HCT116 (cell line): ENCODE data around the gene ACTN4. TPM values are rescaled to one million over a fixed set of nuclear protein-coding genes. Genes with fewer than 3 reads are reported as not detected.

Experiments
- ATAC-seq: fragments of 200-7000 bp; cut with Tn5 transposase; 2 replicates; pipeline ENCODE4 v1.9.1; 2020; ENCODE audit warnings: mild to moderate bottlenecking, moderate library complexity
- BruUV-seq: library from RNA; stranded (reverse); fragments of 400-500 nt; replicated peaks from 2 replicates; lab custom pipeline; 2021; lab: Mats Ljungman, UMichigan
- CTCF ChIA-PET: fragments of 300-600 bp; sonication (Branson Sonifier 250); formaldehyde crosslinking; loops from one replicate; lab custom pipeline; 2021; ENCODE audit warnings: antibody characterized with exemption; lab: Charles Lee
- POLR2A ChIA-PET: fragments of 300-600, 350-600 bp; sonication (Branson Sonifier 250); formaldehyde crosslinking; loops from one replicate; lab custom pipeline; 2021; ENCODE audit warnings: antibody characterized with exemption; lab: Charles Lee
- RAD21 ChIA-PET, 2 experiments: fragments of 300-600 bp; sonication (Branson Sonifier 250); formaldehyde crosslinking; loops; one replicate each; lab custom pipeline; 2023; ENCODE audit warnings: low total read pairs in 2 of 2; ENCODE audit not compliant: uncharacterized antibody in 2 of 2, unreplicated experiment in 2 of 2, low non-redundant PET in 1 of 2; lab: Charles Lee
- DNase-seq: peaks from one replicate; pipeline ENCODE4 v3.0.0-alpha.2; 2010; ENCODE audit warnings: low read depth, low spot score
- H2AFZ ChIP-seq: fragments of 200-600 bp; shearing (Covaris generic), sonication (generic); 2 replicates; pipeline ENCODE4 v1.6.1; 2017; ENCODE audit warnings: low read depth, mixed run types, mixed read lengths, antibody characterized with exemption, low read length; ENCODE audit not compliant: poor library complexity, severe bottlenecking
- H3K27ac ChIP-seq: 2 replicates; pipeline ENCODE4 v1.5.1; 2012; ENCODE audit warnings: low read depth, low read length
- H3K27me3 ChIP-seq: fragments of 200-600 bp; sonication (generic); 2 replicates; pipeline ENCODE4 v1.6.1; 2016; ENCODE audit warnings: mixed run types, low read length, mixed read lengths; ENCODE audit not compliant: insufficient read depth
- H3K36me3 ChIP-seq, 2 experiments: fragments of 200-500 bp in 1 of 2; fragments of 200-600 bp in 1 of 2; sonication (Bioruptor generic) in 1 of 2; sonication (generic) in 1 of 2; 2 replicates each; pipeline versions ENCODE4 v1.5.1 to v1.6.1; 2014 to 2016; ENCODE audit warnings: low read length in 2 of 2, inconsistent platforms in 1 of 2, mixed read lengths in 1 of 2, mixed run types in 1 of 2; ENCODE audit not compliant: insufficient read depth in 2 of 2, control insufficient read depth in 1 of 2
- H3K4me1 ChIP-seq, 2 experiments: fragments of 200-600 bp in 1 of 2; sonication (generic) in 1 of 2; 2 replicates each; pipeline versions ENCODE4 v1.5.1 to v1.6.1; 2012 to 2017; ENCODE audit warnings: low read length in 2 of 2, inconsistent platforms in 1 of 2, mild to moderate bottlenecking in 1 of 2, mixed read lengths in 1 of 2, mixed run types in 1 of 2, moderate library complexity in 1 of 2; ENCODE audit not compliant: insufficient read depth in 2 of 2, control insufficient read depth in 1 of 2
- H3K4me2 ChIP-seq: fragments of 200-600 bp; sonication (generic); 2 replicates; pipeline ENCODE4 v1.6.1; 2017; ENCODE audit warnings: mixed run types, low read length, mixed read lengths
- H3K4me3 ChIP-seq, 2 experiments: fragments of 200-600 bp in 1 of 2; sonication (generic) in 1 of 2; replicated peaks in 1 of 2; 2 replicates each; pipeline ENCODE4 v1.5.1; 2011 to 2016; ENCODE audit warnings: low read length in 2 of 2, control low read depth in 1 of 2, low read depth in 1 of 2, mild to moderate bottlenecking in 1 of 2, mixed read lengths in 1 of 2, mixed run types in 1 of 2
- H3K79me2 ChIP-seq: fragments of 200-600 bp; sonication (generic); 2 replicates; pipeline ENCODE4 v1.6.1; 2017; ENCODE audit warnings: mild to moderate bottlenecking, mixed run types, low read length, moderate library complexity, mixed read lengths; ENCODE audit not compliant: insufficient read depth
- H3K9ac ChIP-seq: fragments of 200-600 bp; sonication (generic); 2 replicates; pipeline ENCODE4 v1.6.1; 2016; ENCODE audit warnings: low read length, mixed read lengths
- H3K9me2 ChIP-seq: fragments of 200-600 bp; sonication (generic), shearing (Covaris generic); 2 replicates; pipeline ENCODE4 v1.6.1; 2017; ENCODE audit warnings: mixed run types, mild to moderate bottlenecking, moderate library complexity; ENCODE audit not compliant: insufficient read depth
- H3K9me3 ChIP-seq, 2 experiments: fragments of 200-500 bp in 1 of 2; fragments of 200-600 bp in 1 of 2; sonication (Bioruptor generic) in 1 of 2; sonication (generic) in 1 of 2; 2 replicates each; pipeline ENCODE4 v1.6.1; 2014 to 2017; ENCODE audit warnings: low read length in 2 of 2, mixed read lengths in 2 of 2, inconsistent platforms in 1 of 2, low read depth in 1 of 2, mild to moderate bottlenecking in 1 of 2, mixed run types in 1 of 2, moderate library complexity in 1 of 2; ENCODE audit not compliant: control insufficient read depth in 1 of 2, insufficient read depth in 1 of 2
- H4K20me1 ChIP-seq: fragments of 200-600 bp; sonication (generic), shearing (Covaris generic); 2 replicates; pipeline ENCODE4 v1.6.1; 2017; ENCODE audit warnings: mixed run types, mild to moderate bottlenecking, moderate library complexity; ENCODE audit not compliant: insufficient read depth
- ATF3 ChIP-seq: IDR thresholded peaks from 2 replicates; pipeline ENCODE4 v1.6.1; 2012
- EGR1 ChIP-seq: IDR thresholded peaks from 2 replicates; pipeline ENCODE4 v1.6.1; 2012; ENCODE audit warnings: low read depth
- FOSL1 ChIP-seq: IDR thresholded peaks from 2 replicates; pipeline ENCODE4 v1.6.1; 2012; ENCODE audit warnings: low read depth
- JUND ChIP-seq: IDR thresholded peaks from 2 replicates; pipeline ENCODE4 v1.6.1; 2012
- MAX ChIP-seq: IDR thresholded peaks from 2 replicates; pipeline ENCODE4 v1.6.1; 2012
- RAD21 ChIP-seq: IDR thresholded peaks from 2 replicates; pipeline ENCODE4 v1.6.1; 2012; ENCODE audit warnings: low read depth, mild to moderate bottlenecking
- TCF7L2 ChIP-seq: IDR thresholded peaks from 2 replicates; pipeline ENCODE4 v1.7.0; 2011; ENCODE audit warnings: borderline replicate concordance, inconsistent platforms; ENCODE audit not compliant: insufficient read depth, insufficient read length; ENCODE audit errors: extremely low read depth
- ZFX ChIP-seq: fragments of 450-650 bp; IDR thresholded peaks from 2 replicates; pipeline ENCODE4 v1.6.1; 2017
- intact Hi-C: fragments of 100-400 bp; cut with micrococcal nuclease; formaldehyde crosslinking; loops from 2 replicates; pipeline ENCODE4 v1.10.0; 2022
- total RNA-seq: library from RNA; stranded (reverse); gene quantifications from one replicate; pipeline ENCODE4 v1.2.1, GENCODE V29; 2021; ENCODE audit not compliant: unreplicated experiment
- TF ChIP-seq, protein P1 (sequence below): IDR thresholded peaks from 2 replicates; pipeline ENCODE4 v1.6.1; 2012; ENCODE audit warnings: low read depth

ACTN4 gene
- total RNA-seq, 1 experiment from 2014 or later, result 651 TPM

GRCh38 chr19:38664503-38665211, 17.2 kb downstream of the ACTN4 start:
- Histone ChIP-seq H3K9me2 (no peaks in the 10 kb centered on the region), H3K4me1 (peaks cover 78 to 95% of the 10 kb centered on the region in 2 experiments), H3K27me3 (no peaks in the 10 kb centered on the region), H3K36me3 (peaks cover 7 to 22% of the 10 kb centered on the region in 2 experiments; a peak in 2 of 4 replicates), H3K9ac (peak overlapping the region; percentile 37; the same call in 1 of the 2 replicates), H4K20me1 (peaks cover 11% of the 10 kb centered on the region; the same call in 1 of the 2 replicates), H2AFZ (no peak overlapping the region), H3K27ac (peak overlapping the region; percentile 17; the same call in 1 of the 2 replicates), H3K4me3 (no peak overlapping the region), H3K79me2 (peaks cover 100% of the 10 kb centered on the region), H3K4me2 (peak overlapping the region; percentile 25), H3K9me3 (no peaks in the 10 kb centered on the region)
- ChIA-PET CTCF (interaction anchor here (0.6 kb wide), 1 partner anchor 439 kb away, joined by 3 read pairs; no protein-coding TSS in a partner anchor), POLR2A (no interaction called here), RAD21 (no interaction called here)
- no peak for ATAC-seq
- no peak for TF ChIP-seq ATF3
- TF ChIP-seq TCF7L2, result no peak
- TF ChIP-seq RAD21, result no peak
- TF ChIP-seq JUND, result no peak
- TF ChIP-seq FOSL1, result no peak
- TF ChIP-seq MAX, result no peak
- TF ChIP-seq ZFX, result no peak
- TF ChIP-seq, protein P1, sequence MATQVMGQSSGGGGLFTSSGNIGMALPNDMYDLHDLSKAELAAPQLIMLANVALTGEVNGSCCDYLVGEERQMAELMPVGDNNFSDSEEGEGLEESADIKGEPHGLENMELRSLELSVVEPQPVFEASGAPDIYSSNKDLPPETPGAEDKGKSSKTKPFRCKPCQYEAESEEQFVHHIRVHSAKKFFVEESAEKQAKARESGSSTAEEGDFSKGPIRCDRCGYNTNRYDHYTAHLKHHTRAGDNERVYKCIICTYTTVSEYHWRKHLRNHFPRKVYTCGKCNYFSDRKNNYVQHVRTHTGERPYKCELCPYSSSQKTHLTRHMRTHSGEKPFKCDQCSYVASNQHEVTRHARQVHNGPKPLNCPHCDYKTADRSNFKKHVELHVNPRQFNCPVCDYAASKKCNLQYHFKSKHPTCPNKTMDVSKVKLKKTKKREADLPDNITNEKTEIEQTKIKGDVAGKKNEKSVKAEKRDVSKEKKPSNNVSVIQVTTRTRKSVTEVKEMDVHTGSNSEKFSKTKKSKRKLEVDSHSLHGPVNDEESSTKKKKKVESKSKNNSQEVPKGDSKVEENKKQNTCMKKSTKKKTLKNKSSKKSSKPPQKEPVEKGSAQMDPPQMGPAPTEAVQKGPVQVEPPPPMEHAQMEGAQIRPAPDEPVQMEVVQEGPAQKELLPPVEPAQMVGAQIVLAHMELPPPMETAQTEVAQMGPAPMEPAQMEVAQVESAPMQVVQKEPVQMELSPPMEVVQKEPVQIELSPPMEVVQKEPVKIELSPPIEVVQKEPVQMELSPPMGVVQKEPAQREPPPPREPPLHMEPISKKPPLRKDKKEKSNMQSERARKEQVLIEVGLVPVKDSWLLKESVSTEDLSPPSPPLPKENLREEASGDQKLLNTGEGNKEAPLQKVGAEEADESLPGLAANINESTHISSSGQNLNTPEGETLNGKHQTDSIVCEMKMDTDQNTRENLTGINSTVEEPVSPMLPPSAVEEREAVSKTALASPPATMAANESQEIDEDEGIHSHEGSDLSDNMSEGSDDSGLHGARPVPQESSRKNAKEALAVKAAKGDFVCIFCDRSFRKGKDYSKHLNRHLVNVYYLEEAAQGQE, result no peak
- no peak for TF ChIP-seq EGR1
- intact Hi-C loops, result no loop called here
- no peak for DNase-seq
- no TSS peak for BruUV-seq
